Keratinocyte (primary cell): Measurements from ENCODE around the gene OR7A5. TPM values are rescaled to one million over a fixed set of nuclear protein-coding genes. Genes with fewer than 3 reads are reported as not detected.
"Not testable (repeated sequence)": the region's sequence is repeated elsewhere in the genome, so short reads cannot be mapped to it uniquely, and the experiment has no call there.

Source experiments
- DNase-seq: peaks from one replicate; pipeline ENCODE4 v3.0.0-alpha.2; 2011; ENCODE audit warnings: low read depth, missing footprints, low spot score
- FAIRE-seq: peaks from 2 replicates; lab custom pipeline; 2011; peaks lifted over from hg19 to GRCh38; lab: Jason Lieb, UNC
- H2AFZ ChIP-seq: 2 replicates; pipeline ENCODE4 v1.6.0; 2012; ENCODE audit warnings: low read length, control low read depth, inconsistent platforms; ENCODE audit not compliant: control insufficient read depth
- H3K27ac ChIP-seq: 2 replicates; pipeline ENCODE4 v1.5.1; 2011; ENCODE audit warnings: low read length; ENCODE audit not compliant: control insufficient read depth, insufficient read depth
- H3K27me3 ChIP-seq: 3 replicates; pipeline ENCODE4 v1.6.0; 2011; ENCODE audit warnings: low read length; ENCODE audit not compliant: control insufficient read depth, insufficient read depth; ENCODE audit errors: extremely low read depth
- H3K36me3 ChIP-seq, 2 experiments: 2 replicates in 1 of 2; 3 replicates in 1 of 2; pipeline ENCODE4 v1.5.1; 2011; ENCODE audit warnings: low read length in 2 of 2, mild to moderate bottlenecking in 1 of 2; ENCODE audit not compliant: control insufficient read depth in 2 of 2, insufficient read depth in 2 of 2; ENCODE audit errors: extremely low read depth in 1 of 2
- H3K4me1 ChIP-seq: 3 replicates; pipeline ENCODE4 v1.5.1; 2011; ENCODE audit warnings: low read length; ENCODE audit not compliant: control insufficient read depth, insufficient read depth; ENCODE audit errors: extremely low read depth
- H3K4me2 ChIP-seq: 3 replicates; pipeline ENCODE4 v1.6.0; 2011; ENCODE audit warnings: low read depth, low read length; ENCODE audit not compliant: control insufficient read depth, insufficient read depth; ENCODE audit errors: extremely low read depth
- H3K4me3 ChIP-seq, 3 experiments: fragments of 200-600 bp in 1 of 3; sonication (generic) in 1 of 3; 2 replicates in 2 of 3; 3 replicates in 1 of 3; pipeline ENCODE4 v1.5.1; 2011 to 2016; ENCODE audit warnings: low read length in 3 of 3, mild to moderate bottlenecking in 3 of 3, control low read depth in 2 of 3, inconsistent platforms in 1 of 3, low read depth in 1 of 3, mixed read lengths in 1 of 3, mixed run types in 1 of 3, moderate library complexity in 1 of 3; ENCODE audit not compliant: control insufficient read depth in 2 of 3, insufficient read depth in 2 of 3; ENCODE audit errors: extremely low read depth in 1 of 3
- H3K79me2 ChIP-seq: 2 replicates; pipeline ENCODE4 v1.6.0; 2012; ENCODE audit warnings: low read length; ENCODE audit not compliant: control insufficient read depth, insufficient read depth
- H3K9ac ChIP-seq: 3 replicates; pipeline ENCODE4 v1.6.0; 2011; ENCODE audit warnings: low read length; ENCODE audit not compliant: control insufficient read depth, insufficient read depth; ENCODE audit errors: extremely low read depth
- H3K9me1 ChIP-seq: 3 replicates; pipeline ENCODE4 v1.6.0; 2011; ENCODE audit warnings: low read length; ENCODE audit not compliant: control insufficient read depth, insufficient read depth; ENCODE audit errors: extremely low read depth
- H3K9me3 ChIP-seq: 2 replicates; pipeline ENCODE4 v1.5.1; 2012; ENCODE audit warnings: low read depth, low read length; ENCODE audit not compliant: control insufficient read depth
- H4K20me1 ChIP-seq: 3 replicates; pipeline ENCODE4 v1.6.0; 2011; ENCODE audit warnings: low read length; ENCODE audit not compliant: control insufficient read depth, insufficient read depth; ENCODE audit errors: extremely low read depth
- EZH2 ChIP-seq: IDR thresholded peaks from one replicate; pipeline ENCODE4 v1.6.1; 2012; ENCODE audit warnings: inconsistent platforms, mild to moderate bottlenecking, low read length, moderate library complexity
- dilution Hi-C: fragments of 300-500 bp; cut with MboI; formaldehyde crosslinking; loops from one replicate; pipeline ENCODE4 v1.7.0; 2020; ENCODE audit warnings: low sequenced_read_pairs; ENCODE audit not compliant: extremely low pct_ligation_motif_present
- polyA plus RNA-seq, 5 experiments: library from polyadenylated mRNA; depleted of rRNA in 3 of 5; stranded (reverse) in 3 of 5; stranded (forward) in 1 of 5; unstranded in 1 of 5; fragments of >200 nt; gene quantifications; 1 replicate in 1 of 5; 2 replicates in 3 of 5; 3 replicates in 1 of 5; pipeline versions ENCODE4 v1.2.1 to v1.2.3, GENCODE V29; 2011 to 2012; ENCODE audit warnings: missing spikeins in 2 of 5, low read depth in 1 of 5, low replicate concordance in 1 of 5
- TF ChIP-seq, protein P1 (sequence below), 3 experiments: IDR thresholded peaks in 1 of 3; conservative IDR thresholded peaks in 1 of 3; optimal IDR thresholded peaks in 1 of 3; 2 replicates in 2 of 3; 3 replicates in 1 of 3; pipeline versions ENCODE3 to v1.5.1; 2011; ENCODE audit warnings: low read length in 3 of 3, mild to moderate bottlenecking in 3 of 3, moderate library complexity in 2 of 3, control low read depth in 1 of 3, inconsistent platforms in 1 of 3; ENCODE audit not compliant: insufficient read depth in 2 of 3; ENCODE audit errors: extremely low read depth in 1 of 3

OR7A5 gene
- polyA plus RNA-seq, 1 donor (not counting 4 experiments of a cell fraction or from before 2014, with no cell fraction given) = 0.01 TPM

DNA sequence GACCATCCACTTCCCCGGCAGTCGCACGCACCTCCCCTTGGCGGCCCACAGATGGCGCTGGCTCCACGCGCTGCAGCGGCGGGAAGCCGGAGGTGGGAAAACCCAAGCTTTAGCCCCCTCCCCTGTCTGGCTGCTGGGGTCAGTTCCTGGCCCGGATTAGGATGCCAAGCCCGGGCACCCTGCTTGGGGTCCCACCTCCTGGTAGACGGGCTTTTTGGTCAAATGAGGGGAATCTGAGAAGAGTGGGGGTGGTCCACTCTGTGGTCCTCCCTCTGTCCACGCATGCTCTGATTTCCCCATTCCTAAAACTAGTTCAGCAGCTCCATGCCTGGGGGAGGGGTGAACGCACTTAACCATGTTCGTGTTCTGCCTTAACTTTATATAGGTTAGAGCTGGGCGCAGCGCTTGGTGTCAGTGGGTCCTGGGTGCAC is 48.5 kb downstream of the OR7A5 start:
- Histone ChIP-seq H3K27me3 (no peaks in the 10 kb centered on the region), H3K79me2 (no peaks in the 10 kb centered on the region), H3K4me3 (no peak overlapping the region), H3K9me3 (no peaks in the 10 kb centered on the region), H2AFZ (no peak overlapping the region), H3K9me1 (no peaks in the 10 kb centered on the region), H3K27ac (no peak overlapping the region), H3K36me3 (no peaks in the 10 kb centered on the region), H3K4me1 (peaks cover 2% of the 10 kb centered on the region), H3K4me2 (peak overlapping the region; percentile 29), H4K20me1 (no peaks in the 10 kb centered on the region), H3K9ac (no peak overlapping the region)
- no peak for TF ChIP-seq EZH2
- TF ChIP-seq, protein P1, sequence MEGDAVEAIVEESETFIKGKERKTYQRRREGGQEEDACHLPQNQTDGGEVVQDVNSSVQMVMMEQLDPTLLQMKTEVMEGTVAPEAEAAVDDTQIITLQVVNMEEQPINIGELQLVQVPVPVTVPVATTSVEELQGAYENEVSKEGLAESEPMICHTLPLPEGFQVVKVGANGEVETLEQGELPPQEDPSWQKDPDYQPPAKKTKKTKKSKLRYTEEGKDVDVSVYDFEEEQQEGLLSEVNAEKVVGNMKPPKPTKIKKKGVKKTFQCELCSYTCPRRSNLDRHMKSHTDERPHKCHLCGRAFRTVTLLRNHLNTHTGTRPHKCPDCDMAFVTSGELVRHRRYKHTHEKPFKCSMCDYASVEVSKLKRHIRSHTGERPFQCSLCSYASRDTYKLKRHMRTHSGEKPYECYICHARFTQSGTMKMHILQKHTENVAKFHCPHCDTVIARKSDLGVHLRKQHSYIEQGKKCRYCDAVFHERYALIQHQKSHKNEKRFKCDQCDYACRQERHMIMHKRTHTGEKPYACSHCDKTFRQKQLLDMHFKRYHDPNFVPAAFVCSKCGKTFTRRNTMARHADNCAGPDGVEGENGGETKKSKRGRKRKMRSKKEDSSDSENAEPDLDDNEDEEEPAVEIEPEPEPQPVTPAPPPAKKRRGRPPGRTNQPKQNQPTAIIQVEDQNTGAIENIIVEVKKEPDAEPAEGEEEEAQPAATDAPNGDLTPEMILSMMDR (optimal IDR thresholded peaks at IDR 0.05 in 1 of 3, IDR thresholded peaks at IDR 0.05 in 1 of 3, conservative IDR thresholded peaks at IDR 0.05 in 1 of 3; ENCODE audit: extremely low read depth in 1 of 3, insufficient read depth in 2 of 3, low read length in 3 of 3) = peak; percentile 77 to 98 (median 88)
- no peak for DNase-seq
- dilution Hi-C loops = no loop called here
- no peak for FAIRE-seq

DNA sequence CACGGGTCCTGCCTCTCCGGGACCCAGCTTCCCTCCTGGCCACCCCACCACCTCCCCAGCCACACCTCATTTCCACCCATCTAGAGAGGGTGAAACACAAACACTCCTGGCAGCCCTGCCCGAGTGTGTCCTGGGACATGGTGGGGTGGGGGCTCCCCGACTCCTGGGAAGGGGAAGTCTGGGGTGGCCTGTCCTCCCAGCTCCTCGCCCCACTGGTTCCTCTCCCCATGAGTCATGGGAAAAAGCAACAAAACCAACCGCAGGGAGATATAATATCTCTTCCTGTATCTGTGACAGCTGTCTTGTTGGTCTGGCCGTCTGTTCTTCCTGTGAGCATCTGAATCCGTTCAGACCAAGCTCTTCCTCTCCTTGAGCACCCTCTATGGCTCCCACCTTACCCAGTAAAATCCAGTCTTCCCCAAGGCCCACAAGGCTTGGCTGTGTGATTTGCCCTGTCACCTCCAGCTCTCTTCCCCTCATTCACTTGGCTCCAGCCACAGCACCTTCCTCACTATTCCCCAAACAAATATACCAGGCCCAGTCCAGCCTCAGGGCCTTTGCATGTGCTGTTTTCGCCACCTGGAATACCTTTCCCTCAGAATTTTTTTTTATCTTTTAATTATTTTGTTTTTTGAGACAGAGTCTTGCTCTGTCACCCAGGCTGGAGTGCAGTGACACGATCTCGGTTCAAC is 49.7 kb downstream of the OR7A5 start:
- H3K9me3 ChIP-seq, H3K4me3 ChIP-seq, H3K27me3 ChIP-seq, H3K36me3 ChIP-seq, FAIRE-seq, H3K27ac ChIP-seq, H3K4me1 ChIP-seq, dilution Hi-C loops, H2AFZ ChIP-seq, H3K9me1 ChIP-seq, H4K20me1 ChIP-seq, H3K79me2 ChIP-seq, H3K9ac ChIP-seq: not testable (repeated sequence)
- peak; percentile 30 for DNase-seq
- H3K4me2 ChIP-seq = peak overlapping the region; percentile 6

- DNase-seq, H3K9me1 ChIP-seq, H3K27me3 ChIP-seq, H2AFZ ChIP-seq, H3K9me3 ChIP-seq, H3K9ac ChIP-seq, H3K36me3 ChIP-seq, H4K20me1 ChIP-seq, H3K27ac ChIP-seq, FAIRE-seq, H3K4me3 ChIP-seq, H3K79me2 ChIP-seq, H3K4me2 ChIP-seq, H3K4me1 ChIP-seq, dilution Hi-C loops: not testable (repeated sequence)
These were observed 50.3 kb downstream of the OR7A5 start for GRCh38 chr19:14784730-14785101.

DNA sequence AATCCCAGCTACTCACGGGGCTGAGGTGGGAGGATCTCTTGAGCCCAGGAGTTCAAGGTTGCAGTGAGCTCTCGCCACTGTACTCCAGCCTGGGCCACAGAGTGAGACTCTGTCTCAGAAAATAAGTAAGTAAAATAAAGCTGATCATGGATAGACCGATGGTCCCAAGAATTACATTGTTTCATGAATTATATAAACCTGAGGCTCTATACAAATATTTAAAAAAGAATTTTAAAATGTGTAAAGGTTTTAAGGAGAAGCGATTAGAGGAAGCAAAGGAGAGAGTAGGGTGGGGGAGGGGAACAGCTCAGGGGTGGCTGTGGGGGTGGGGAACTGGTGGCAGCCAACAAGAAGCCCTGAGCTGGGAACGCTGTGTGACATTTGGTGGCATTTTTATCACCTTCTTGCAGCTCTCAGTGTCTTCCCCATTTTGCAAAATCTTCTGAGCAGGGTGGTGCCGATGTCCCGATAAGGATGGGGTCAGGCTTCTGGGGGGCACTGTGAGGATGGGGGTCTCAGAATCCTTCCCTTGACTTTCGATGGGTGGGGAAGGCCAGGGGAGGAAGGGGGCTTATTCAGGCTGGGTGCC is 51.5 kb downstream of the OR7A5 start:
- H3K36me3 ChIP-seq, dilution Hi-C loops, H3K4me1 ChIP-seq, H3K79me2 ChIP-seq, DNase-seq, FAIRE-seq, H3K4me3 ChIP-seq, H3K9me3 ChIP-seq, H3K27me3 ChIP-seq, H3K27ac ChIP-seq, H3K4me2 ChIP-seq, H3K9me1 ChIP-seq, H2AFZ ChIP-seq, H3K9ac ChIP-seq, H4K20me1 ChIP-seq: not testable (repeated sequence)
